SK-N-SH (cell line): ENCODE data around the gene FOXP1. TPM values are rescaled to one million over a fixed set of nuclear protein-coding genes. Genes with fewer than 3 reads are reported as not detected.

Experiments
- CTCF ChIA-PET: fragments of 300-600, 350-600 bp; formaldehyde crosslinking; extraction: SDS; loops from one replicate; lab custom pipeline; 2021; lab: Yijun Ruan, JAX
- POLR2A ChIA-PET: fragments of 350-600 bp; sonication (Branson Sonifier 250); formaldehyde crosslinking; extraction: SDS; loops from one replicate; lab custom pipeline; 2020; ENCODE audit warnings: antibody characterized with exemption, inconsistent platforms; lab: Yijun Ruan, JAX
- DNase-seq: peaks from one replicate; pipeline ENCODE4 v3.0.0; 2012
- H2AFZ ChIP-seq: fragments of 200-600 bp; sonication (generic); 2 replicates; pipeline ENCODE4 v1.8.1; 2016; ENCODE audit warnings: antibody characterized with exemption, mild to moderate bottlenecking, low read depth
- H3F3A ChIP-seq: fragments of 200-600 bp; sonication (generic); replicated peaks from 2 replicates; pipeline ENCODE3; 2016; ENCODE audit warnings: antibody characterized with exemption, mild to moderate bottlenecking; ENCODE audit not compliant: insufficient read depth
- H3K27ac ChIP-seq, 2 experiments: fragments of 200-500 bp in 1 of 2; fragments of 200-600 bp in 1 of 2; sonication (Bioruptor generic) in 1 of 2; sonication (generic), shearing (Covaris generic) in 1 of 2; 2 replicates each; pipeline versions ENCODE4 v1.5.1 to v1.6.1; 2014 to 2016; ENCODE audit warnings: low read depth in 2 of 2, inconsistent platforms in 1 of 2, low read length in 1 of 2, mild to moderate bottlenecking in 1 of 2, mixed read lengths in 1 of 2
- H3K27me3 ChIP-seq: fragments of 200-600 bp; sonication (generic), shearing (Covaris generic); 2 replicates; pipeline ENCODE4 v1.6.1; 2016; ENCODE audit warnings: mixed run types; ENCODE audit not compliant: insufficient read depth
- H3K36me3 ChIP-seq, 2 experiments: fragments of 200-500 bp in 1 of 2; fragments of 200-600 bp in 1 of 2; sonication (Bioruptor generic) in 1 of 2; sonication (generic) in 1 of 2; replicated peaks in 1 of 2; 2 replicates each; pipeline versions ENCODE3 to v1.5.1; 2014 to 2016; ENCODE audit warnings: low read length in 1 of 2, mild to moderate bottlenecking in 1 of 2; ENCODE audit not compliant: insufficient read depth in 2 of 2, control insufficient read depth in 1 of 2
- H3K4me1 ChIP-seq, 2 experiments: fragments of 200-500 bp in 1 of 2; fragments of 200-600 bp in 1 of 2; sonication (Bioruptor generic) in 1 of 2; sonication (generic), shearing (Covaris generic) in 1 of 2; 2 replicates each; pipeline versions ENCODE4 v1.5.1 to v1.6.1; 2014 to 2016; ENCODE audit warnings: low read depth in 1 of 2, low read length in 1 of 2, mixed run types in 1 of 2; ENCODE audit not compliant: insufficient read depth in 2 of 2, control insufficient read depth in 1 of 2
- H3K4me2 ChIP-seq: fragments of 200-600 bp; sonication (generic), shearing (Covaris generic); 2 replicates; pipeline ENCODE4 v1.6.1; 2017; ENCODE audit warnings: mixed run types
- H3K4me3 ChIP-seq, 2 experiments: fragments of 200-500 bp in 1 of 2; fragments of 200-600 bp in 1 of 2; sonication (Bioruptor generic) in 1 of 2; sonication (generic), shearing (Covaris generic) in 1 of 2; 2 replicates each; pipeline versions ENCODE4 v1.5.1 to v1.8.1; 2014 to 2016; ENCODE audit warnings: low read depth in 2 of 2, inconsistent platforms in 1 of 2, low read length in 1 of 2, mild to moderate bottlenecking in 1 of 2, mixed read lengths in 1 of 2, moderate library complexity in 1 of 2
- H3K79me2 ChIP-seq: fragments of 200-600 bp; sonication (generic); 2 replicates; pipeline ENCODE4 v1.8.1; 2017; ENCODE audit warnings: mild to moderate bottlenecking; ENCODE audit not compliant: insufficient read depth
- H3K9ac ChIP-seq: fragments of 200-600 bp; sonication (generic); 2 replicates; pipeline ENCODE4 v1.6.1; 2017; ENCODE audit warnings: mixed run types
- H3K9me2 ChIP-seq: fragments of 200-600 bp; sonication (generic); 2 replicates; pipeline ENCODE4 v1.6.1; 2017; ENCODE audit warnings: mixed run types
- H3K9me3 ChIP-seq: fragments of 200-600 bp; sonication (generic); 2 replicates; pipeline ENCODE4 v1.6.1; 2017; ENCODE audit warnings: mixed run types, mild to moderate bottlenecking, moderate library complexity
- H4K20me1 ChIP-seq: fragments of 200-600 bp; sonication (generic); 2 replicates; pipeline ENCODE4 v1.6.1; 2017; ENCODE audit warnings: mild to moderate bottlenecking, mixed run types; ENCODE audit not compliant: insufficient read depth
- CTCF ChIP-seq: fragments of 200-600 bp; sonication (generic); IDR thresholded peaks from 2 replicates; pipeline ENCODE4 v1.6.1; 2017; ENCODE audit warnings: antibody characterized with exemption, mild to moderate bottlenecking, moderate library complexity
- EZH2phosphoT487 ChIP-seq: fragments of 200-600 bp; sonication (generic); IDR thresholded peaks from 2 replicates; pipeline ENCODE4 v1.6.1; 2017; ENCODE audit warnings: low read depth, mixed run types, mild to moderate bottlenecking, antibody characterized with exemption, moderate library complexity, borderline replicate concordance
- FOSL2 ChIP-seq: IDR thresholded peaks from 2 replicates; pipeline ENCODE4 v1.4.0; 2012; ENCODE audit warnings: low read depth, mild to moderate bottlenecking, moderate library complexity, borderline replicate concordance
- FOXJ3 ChIP-seq: sonication (generic); formaldehyde crosslinking; IDR thresholded peaks from 2 replicates; pipeline ENCODE4 v1.5.1; 2020; ENCODE audit warnings: mild to moderate bottlenecking, missing genetic modification reagents
- FOXM1 ChIP-seq: IDR thresholded peaks from 2 replicates; pipeline ENCODE4 v1.4.0; 2012; ENCODE audit warnings: low read depth, mild to moderate bottlenecking
- GABPA ChIP-seq: IDR thresholded peaks from 2 replicates; pipeline ENCODE4 v1.4.0; 2012; ENCODE audit warnings: low read depth, mild to moderate bottlenecking
- IRF3 ChIP-seq: fragments of 150-350 bp; IDR thresholded peaks from 2 replicates; pipeline ENCODE4 v1.6.1; 2016; ENCODE audit warnings: mild to moderate bottlenecking, low read depth, low read length
- JUND ChIP-seq: IDR thresholded peaks from 2 replicates; pipeline ENCODE4 v1.4.0; 2012
- MXI1 ChIP-seq: IDR thresholded peaks from 2 replicates; pipeline ENCODE4 v1.6.1; 2012; ENCODE audit warnings: mild to moderate bottlenecking, low read depth, low read length, improper control_type of control experiment
- NFIC ChIP-seq: IDR thresholded peaks from 2 replicates; pipeline ENCODE4 v1.4.0; 2012; ENCODE audit warnings: borderline replicate concordance
- PBX3 ChIP-seq: IDR thresholded peaks from 2 replicates; pipeline ENCODE4; 2012
- POLR2AphosphoS5 ChIP-seq: IDR thresholded peaks from 2 replicates; pipeline ENCODE4 v1.6.1; 2012; ENCODE audit warnings: low read depth, low read length
- RCOR1 ChIP-seq: fragments of 150-350 bp; IDR thresholded peaks from 2 replicates; pipeline ENCODE4 v1.6.1; 2017; ENCODE audit warnings: antibody characterized with exemption, low read length
- SIN3A ChIP-seq: IDR thresholded peaks from 2 replicates; pipeline ENCODE4 v1.6.1; 2012; ENCODE audit warnings: low read depth, mild to moderate bottlenecking, low read length, moderate library complexity, borderline replicate concordance
- SMC3 ChIP-seq: IDR thresholded peaks from 2 replicates; pipeline ENCODE4 v1.6.1; 2012; ENCODE audit warnings: low read depth, low read length, improper control_type of control experiment
- TEAD4 ChIP-seq: IDR thresholded peaks from 2 replicates; pipeline ENCODE4 v1.4.0; 2012; ENCODE audit warnings: mild to moderate bottlenecking, borderline replicate concordance; ENCODE audit not compliant: insufficient read depth
- USF1 ChIP-seq: IDR thresholded peaks from 2 replicates; pipeline ENCODE4 v1.4.0; 2012; ENCODE audit warnings: low read depth, borderline replicate concordance
- WGBS: methylation state at CpG from one replicate; pipeline ENCODE4 v1.1.6; 2017; ENCODE audit warnings: low lambda C conversion rate; 5-methylcytosine and 5-hydroxymethylcytosine counted together
- polyA plus RNA-seq, 3 experiments: library from polyadenylated mRNA; depleted of rRNA; stranded (reverse); fragments of >200 nt; gene quantifications; 2 replicates each; pipeline ENCODE4 v1.2.3, GENCODE V29; 2012

Gene FOXP1
- polyA plus RNA-seq, 1 of the 3 experiments (the other 2 are of a cell fraction) = 8.8 TPM

GRCh38 chr3:71092665-71093064 is 490.9 kb downstream of the FOXP1 start:
- H3F3A ChIP-seq = no peaks in the 10 kb centered on the region
- H3K36me3 ChIP-seq = peaks cover 0 to 16% of the 10 kb centered on the region in 2 experiments
- no peak overlapping the region for H2AFZ ChIP-seq
- ChIA-PET CTCF (no interaction called here), POLR2A (no interaction called here)
- H3K27ac ChIP-seq = no peak overlapping the region
- no peaks in the 10 kb centered on the region for H4K20me1 ChIP-seq
- no peak overlapping the region for H3K4me2 ChIP-seq
- 94% methylated on average over 4 of the region's 4 CpGs for WGBS
- peaks cover 37% of the 10 kb centered on the region for H3K79me2 ChIP-seq
- TF ChIP-seq FOXJ3 = no peak
- no peak for TF ChIP-seq FOXM1
- TF ChIP-seq MXI1 = no peak
- no peak for TF ChIP-seq USF1
- no peak for TF ChIP-seq FOSL2
- no peak for TF ChIP-seq PBX3
- no peak for TF ChIP-seq POLR2AphosphoS5
- TF ChIP-seq EZH2phosphoT487 = no peak
- no peak for TF ChIP-seq JUND
- TF ChIP-seq TEAD4 = no peak
- TF ChIP-seq NFIC = no peak
- no peak for TF ChIP-seq SMC3
- TF ChIP-seq IRF3 = no peak
- TF ChIP-seq SIN3A = no peak
- TF ChIP-seq GABPA = no peak
- no peak for TF ChIP-seq RCOR1
- no peak for TF ChIP-seq CTCF
- H3K27me3 ChIP-seq = no peaks in the 10 kb centered on the region
- no peak overlapping the region for H3K4me3 ChIP-seq
- H3K4me1 ChIP-seq = peaks cover 0 to 11% of the 10 kb centered on the region in 2 experiments; a peak in 2 of 4 replicates
- H3K9ac ChIP-seq = no peak overlapping the region
- no peak for DNase-seq
- no peaks in the 10 kb centered on the region for H3K9me3 ChIP-seq
- H3K9me2 ChIP-seq = no peaks in the 10 kb centered on the region
